Fibroblast of pulmonary artery (primary cell): ENCODE results near the gene TBC1D1.
A peak's percentile ranks its signal among the peaks of the same experiment; 100 is the strongest.

Experiments
- DNase-seq: peaks from one replicate; pipeline ENCODE4 v3.0.0-alpha.2; 2010; ENCODE audit warnings: low read depth
- H3K4me3 ChIP-seq: replicated peaks from 2 replicates; pipeline ENCODE4 v1.5.1; 2011; ENCODE audit warnings: low read depth, mild to moderate bottlenecking, control low read depth, low read length, moderate library complexity
- TF ChIP-seq, protein P1 (sequence below): IDR thresholded peaks from 2 replicates; pipeline ENCODE4 v1.5.1; 2011; ENCODE audit warnings: mild to moderate bottlenecking, control low read depth, low read length, inconsistent platforms; ENCODE audit errors: missing control alignments

Gene TBC1D1

DNA sequence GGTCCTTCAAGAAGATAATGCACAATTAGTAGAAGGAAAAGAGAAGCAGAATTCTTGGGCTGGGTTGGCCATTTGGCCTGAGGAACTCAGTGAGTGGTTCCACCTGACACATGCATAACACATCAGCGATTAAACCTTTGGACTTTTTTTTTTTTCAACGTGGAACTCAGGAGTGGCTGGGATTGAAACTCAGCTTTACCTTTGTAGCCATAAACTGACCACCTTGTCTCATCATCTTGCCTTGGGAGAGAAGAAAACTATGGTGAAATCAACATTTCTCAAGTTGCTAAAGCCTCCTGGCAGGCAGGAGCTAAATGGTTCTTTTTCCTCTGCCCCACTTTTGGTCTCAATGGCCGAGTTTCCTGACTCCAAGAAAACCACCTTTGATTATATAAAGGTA lies 85.6 kb downstream of the TBC1D1 start:
- DNase-seq = no peak

DNA sequence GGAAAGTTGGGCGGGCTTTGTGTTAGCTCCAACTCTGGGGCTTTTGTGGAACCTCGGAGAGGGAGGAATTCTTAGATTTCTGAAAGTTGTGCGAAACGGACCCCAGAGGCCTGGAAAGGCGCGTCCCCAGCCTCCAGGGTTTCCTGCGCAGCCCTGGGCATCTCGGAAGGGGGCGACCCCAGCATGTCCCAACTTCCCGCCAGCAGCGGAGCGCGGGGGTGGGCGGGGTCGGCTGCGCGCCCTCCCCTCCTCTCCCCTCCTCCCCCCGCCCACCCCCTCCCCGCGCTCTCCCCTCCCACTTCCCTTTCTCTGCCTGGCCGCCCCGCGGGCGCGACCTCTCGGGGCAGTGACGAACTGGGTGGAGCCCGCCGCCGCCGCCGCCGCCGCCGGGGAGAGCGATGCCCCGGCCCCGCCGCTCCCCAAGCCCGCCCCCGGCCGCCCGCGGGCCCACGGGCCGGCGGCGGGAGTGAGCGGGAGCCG lies 86.1 kb downstream of the TBC1D1 start:
- H3K4me3 ChIP-seq = peak overlapping the region; percentile 56
- TF ChIP-seq, protein P1, sequence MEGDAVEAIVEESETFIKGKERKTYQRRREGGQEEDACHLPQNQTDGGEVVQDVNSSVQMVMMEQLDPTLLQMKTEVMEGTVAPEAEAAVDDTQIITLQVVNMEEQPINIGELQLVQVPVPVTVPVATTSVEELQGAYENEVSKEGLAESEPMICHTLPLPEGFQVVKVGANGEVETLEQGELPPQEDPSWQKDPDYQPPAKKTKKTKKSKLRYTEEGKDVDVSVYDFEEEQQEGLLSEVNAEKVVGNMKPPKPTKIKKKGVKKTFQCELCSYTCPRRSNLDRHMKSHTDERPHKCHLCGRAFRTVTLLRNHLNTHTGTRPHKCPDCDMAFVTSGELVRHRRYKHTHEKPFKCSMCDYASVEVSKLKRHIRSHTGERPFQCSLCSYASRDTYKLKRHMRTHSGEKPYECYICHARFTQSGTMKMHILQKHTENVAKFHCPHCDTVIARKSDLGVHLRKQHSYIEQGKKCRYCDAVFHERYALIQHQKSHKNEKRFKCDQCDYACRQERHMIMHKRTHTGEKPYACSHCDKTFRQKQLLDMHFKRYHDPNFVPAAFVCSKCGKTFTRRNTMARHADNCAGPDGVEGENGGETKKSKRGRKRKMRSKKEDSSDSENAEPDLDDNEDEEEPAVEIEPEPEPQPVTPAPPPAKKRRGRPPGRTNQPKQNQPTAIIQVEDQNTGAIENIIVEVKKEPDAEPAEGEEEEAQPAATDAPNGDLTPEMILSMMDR = no peak
- DNase-seq = peak; percentile 72

More for the DNA sequence above, 85.6 kb downstream of the TBC1D1 start:
- peak overlapping the region; percentile 55 for H3K4me3 ChIP-seq
- TF ChIP-seq, protein P1 = no peak

DNA sequence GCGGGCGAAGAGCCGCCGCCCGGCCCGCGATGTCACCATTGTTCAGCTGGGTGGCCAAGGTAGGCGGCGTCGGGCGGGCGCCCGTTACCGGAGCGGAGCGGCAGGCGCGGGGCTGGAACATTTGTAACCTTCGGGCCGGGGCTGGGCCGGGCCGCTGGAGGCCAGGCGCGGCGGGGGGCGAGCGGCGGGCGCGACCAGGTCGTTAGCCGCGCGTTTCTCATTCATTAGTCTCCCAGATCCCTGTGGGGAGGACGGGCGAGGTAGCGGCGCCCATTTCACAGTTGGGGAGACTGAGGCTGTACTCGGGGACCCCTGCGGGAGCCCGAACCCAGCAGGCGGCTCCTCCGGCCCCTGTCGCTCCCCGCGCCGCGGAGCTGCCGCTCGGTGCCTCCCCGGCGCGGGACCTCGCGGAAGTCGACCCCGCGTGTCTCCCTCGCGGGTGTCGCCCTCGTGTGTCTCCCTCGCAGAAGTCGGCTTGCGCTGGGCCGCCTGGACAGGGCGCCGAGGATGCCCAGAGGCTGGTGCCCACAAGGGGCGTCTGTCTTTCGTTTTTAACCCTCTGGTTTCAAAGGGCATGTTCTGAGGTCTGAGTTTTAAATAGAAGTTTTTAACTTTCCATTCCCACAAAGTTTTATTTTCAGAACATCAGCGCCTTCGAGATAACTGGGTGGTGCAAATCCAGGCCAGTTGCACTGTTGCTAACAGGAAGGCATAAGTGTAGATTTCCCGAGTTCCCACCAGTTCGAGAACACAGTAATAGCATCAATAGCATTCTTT lies 86.8 kb downstream of the TBC1D1 start:
- TF ChIP-seq, protein P1 = peak; percentile 56
- DNase-seq = peak; percentile 77

DNA sequence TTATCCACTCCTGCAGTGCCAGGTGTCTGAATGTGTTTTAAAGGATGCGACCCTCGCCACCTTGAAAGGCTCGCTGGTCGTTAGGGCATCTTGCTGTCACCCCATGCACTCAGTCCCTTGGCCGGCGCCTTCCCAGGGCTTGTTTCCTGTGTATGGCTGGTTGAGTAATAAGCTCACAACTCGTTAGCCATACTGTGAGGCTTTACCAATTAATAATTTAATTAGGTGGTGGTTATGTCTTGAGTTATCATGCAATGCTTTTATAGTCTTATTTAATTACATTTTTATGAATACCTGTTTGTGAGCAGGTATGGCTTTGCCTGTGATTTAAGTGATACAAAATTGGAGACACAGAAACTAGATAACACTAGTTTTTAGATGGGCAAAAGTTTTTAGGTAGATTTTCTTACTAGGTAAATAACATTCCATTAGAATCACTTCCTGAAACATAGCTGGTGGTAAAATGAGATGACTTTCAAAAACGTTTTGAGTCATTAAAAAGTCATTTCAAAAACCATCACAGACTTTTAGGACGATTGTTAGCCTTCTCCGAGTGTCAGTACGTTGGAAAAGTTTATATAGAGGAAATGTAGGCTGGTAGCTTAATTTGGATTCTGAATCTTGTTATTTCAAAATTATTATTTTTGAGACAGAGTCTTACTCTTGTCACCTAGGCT lies 87.5 kb downstream of the TBC1D1 start:
- H3K4me3 ChIP-seq = peak overlapping the region; percentile 56
- no peak for DNase-seq
- TF ChIP-seq, protein P1 = no peak

More for the DNA sequence above, 86.8 kb downstream of the TBC1D1 start:
- H3K4me3 ChIP-seq = peak overlapping the region; percentile 56

DNA sequence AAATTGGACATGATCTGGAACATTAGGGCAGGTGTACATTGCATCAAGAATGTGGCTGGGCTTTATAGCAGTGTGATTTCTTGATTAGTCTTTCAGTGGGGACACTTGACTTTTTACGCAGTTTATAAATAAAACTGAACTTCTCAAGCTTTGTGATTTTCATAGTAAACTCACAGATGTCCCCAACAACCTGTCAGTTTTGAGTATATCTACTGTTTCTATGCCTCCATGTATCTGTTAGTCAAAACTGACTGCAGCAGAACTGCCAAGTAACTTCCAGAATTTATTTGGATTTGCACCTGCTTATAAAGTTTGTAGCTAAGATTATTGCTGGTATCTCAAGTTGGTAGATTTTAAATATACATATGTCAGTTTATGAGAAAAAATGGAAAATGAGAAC lies 89.4 kb downstream of the TBC1D1 start:
- no peak overlapping the region for H3K4me3 ChIP-seq
- no peak for DNase-seq
- TF ChIP-seq, protein P1 = no peak

DNA sequence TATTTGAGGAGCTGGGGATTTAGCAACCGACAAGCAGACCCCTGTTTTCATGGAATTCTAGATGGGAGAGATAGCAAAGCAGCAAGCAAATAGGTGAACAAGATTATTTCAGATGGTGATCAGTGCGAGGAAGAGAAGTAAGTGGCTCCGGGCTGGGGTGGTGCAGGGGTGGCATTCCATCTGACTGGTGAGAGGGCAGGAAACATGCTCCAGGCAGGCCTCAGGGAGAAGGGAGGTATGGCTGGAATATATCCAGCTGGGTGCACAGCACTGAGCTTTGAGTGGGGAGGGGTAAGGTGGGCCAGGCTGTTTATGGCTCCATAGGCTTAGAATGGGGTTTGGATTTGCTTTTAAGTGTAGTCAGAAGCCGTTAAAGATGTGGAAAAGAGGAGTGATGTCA lies 90.5 kb downstream of the TBC1D1 start:
- no peak overlapping the region for H3K4me3 ChIP-seq
- DNase-seq = no peak
- TF ChIP-seq, protein P1 = no peak
